B cell (primary cell): ENCODE measurements around the gene TCL1A. TPM values are rescaled to one million over a fixed set of nuclear protein-coding genes. Genes with fewer than 3 reads are reported as not detected.

ENCODE experiments used
- ATAC-seq: fragments of 200-7000 bp; cut with Tn5 transposase; one replicate; pipeline ENCODE4 v1.10.0; 2021; ENCODE audit warnings: low read depth, mild to moderate bottlenecking, moderate number of reproducible peaks, moderate library complexity
- CTCF ChIA-PET: fragments of 350-600 bp; sonication (Branson Sonifier 250); formaldehyde crosslinking; loops from one replicate; lab custom pipeline; 2021; ENCODE audit warnings: antibody characterized with exemption, inconsistent platforms; lab: Charles Lee
- POLR2A ChIA-PET: fragments of 350-600 bp; sonication (Branson Sonifier 250); formaldehyde crosslinking; loops from one replicate; lab custom pipeline; 2021; ENCODE audit warnings: antibody characterized with exemption; lab: Charles Lee
- DNase-seq: peaks from one replicate; pipeline ENCODE4 v3.0.0; 2013
- H2AFZ ChIP-seq: 2 replicates; pipeline ENCODE4 v1.6.1; 2012; ENCODE audit warnings: mild to moderate bottlenecking, low read depth, low read length; ENCODE audit not compliant: insufficient read depth, poor library complexity, severe bottlenecking
- H3K27ac ChIP-seq, 2 donors: 1 replicate in 1 of 2; 2 replicates in 1 of 2; pipeline ENCODE4 v1.5.1; 2012 to 2013; ENCODE audit warnings: low read length in 2 of 2, mild to moderate bottlenecking in 2 of 2, moderate library complexity in 1 of 2
- H3K27me3 ChIP-seq, 4 experiments: fragments of 200-600 bp in 1 of 4; sonication (generic) in 1 of 4; replicated peaks in 1 of 4; 1 replicate in 2 of 4; 2 replicates in 2 of 4; pipeline versions ENCODE4 v1.6.1 to v1.7.0; 2013 to 2016; ENCODE audit warnings: low read length in 3 of 4, mild to moderate bottlenecking in 2 of 4, mixed read lengths in 1 of 4, moderate library complexity in 1 of 4; ENCODE audit not compliant: insufficient read depth in 4 of 4, control insufficient read depth in 3 of 4; ENCODE audit errors: control extremely low read depth in 1 of 4
- H3K36me3 ChIP-seq, 2 experiments: replicated peaks in 1 of 2; 1 replicate in 1 of 2; 2 replicates in 1 of 2; pipeline versions ENCODE4 v1.6.1 to v1.7.1; 2013; ENCODE audit warnings: low read length in 1 of 2; ENCODE audit not compliant: insufficient read depth in 2 of 2, control insufficient read depth in 1 of 2; ENCODE audit errors: control extremely low read depth in 1 of 2, extremely low read depth in 1 of 2
- H3K4me1 ChIP-seq, 2 donors: fragments of 200-600 bp in 1 of 2; sonication (generic) in 1 of 2; 1 replicate in 1 of 2; 2 replicates in 1 of 2; pipeline versions ENCODE4 v1.5.1 to v1.6.1; 2013 to 2017; ENCODE audit warnings: low read length in 2 of 2; ENCODE audit not compliant: control insufficient read depth in 2 of 2, insufficient read depth in 2 of 2
- H3K4me2 ChIP-seq: replicated peaks from 2 replicates; pipeline ENCODE3; 2012; ENCODE audit warnings: mild to moderate bottlenecking, low read depth, low read length; ENCODE audit not compliant: poor library complexity, severe bottlenecking
- H3K4me3 ChIP-seq, 5 experiments: fragments of 200-600 bp in 1 of 5; sonication (generic) in 1 of 5; 1 replicate in 3 of 5; 2 replicates in 2 of 5; pipeline versions ENCODE4 v1.5.1 to v1.7.0; 2011 to 2016; ENCODE audit warnings: low read length in 4 of 5, mild to moderate bottlenecking in 4 of 5, low read depth in 2 of 5, control low read depth in 1 of 5, moderate library complexity in 1 of 5; ENCODE audit not compliant: insufficient read depth in 1 of 5; ENCODE audit errors: control extremely low read depth in 1 of 5, extremely low read depth in 1 of 5
- H3K79me2 ChIP-seq: fragments of 200-600 bp; sonication (generic); one replicate; pipeline ENCODE4 v1.6.0; 2016; ENCODE audit warnings: low read length; ENCODE audit not compliant: control insufficient read depth, insufficient read depth
- H3K9ac ChIP-seq: fragments of 200-600 bp; sonication (generic); 2 replicates; pipeline ENCODE4 v1.6.1; 2017; ENCODE audit warnings: mild to moderate bottlenecking, low read length, moderate library complexity
- H3K9me3 ChIP-seq, 3 donors: one replicate each; pipeline versions ENCODE4 v1.6.1 to v1.7.1; 2013; ENCODE audit warnings: low read length in 2 of 3; ENCODE audit not compliant: control insufficient read depth in 2 of 3, insufficient read depth in 1 of 3; ENCODE audit errors: control extremely low read depth in 1 of 3
- H4K20me1 ChIP-seq: 2 replicates; pipeline ENCODE4 v1.6.0; 2012; ENCODE audit warnings: mild to moderate bottlenecking, low read length; ENCODE audit not compliant: insufficient read depth, control insufficient read depth, poor library complexity, severe bottlenecking
- H3K27ac Mint-ChIP-seq: one replicate; pipeline ENCODE4 v1.8.0; 2021; ENCODE audit warnings: mixed read lengths
- H3K27me3 Mint-ChIP-seq: one replicate; pipeline ENCODE4 v1.8.0; 2021; ENCODE audit warnings: mixed read lengths
- H3K4me1 Mint-ChIP-seq: one replicate; pipeline ENCODE4 v1.8.0; 2021; ENCODE audit warnings: mixed read lengths
- H3K4me3 Mint-ChIP-seq: one replicate; pipeline ENCODE4 v1.8.0; 2021; ENCODE audit warnings: mixed read lengths
- H3K9me3 Mint-ChIP-seq: one replicate; pipeline ENCODE4 v1.8.0; 2022; ENCODE audit warnings: mixed read lengths; ENCODE audit not compliant: insufficient read depth
- EZH2 ChIP-seq: IDR thresholded peaks from 2 replicates; pipeline ENCODE4 v1.6.1; 2012; ENCODE audit warnings: borderline replicate concordance, low read depth, mild to moderate bottlenecking, moderate library complexity, low read length; ENCODE audit not compliant: insufficient read depth, poor library complexity, severe bottlenecking
- WGBS: methylation state at CpG from one replicate; pipeline ENCODE4 v1.1.5; 2013; ENCODE audit warnings: missing lambda C conversion rate; ENCODE audit not compliant: insufficient coverage; 5-methylcytosine and 5-hydroxymethylcytosine counted together
- intact Hi-C: fragments of 100-400 bp; cut with micrococcal nuclease; formaldehyde crosslinking; loops from one replicate; pipeline ENCODE4 v1.10.0; 2022
- polyA plus RNA-seq: library from polyadenylated mRNA; depleted of rRNA; stranded (reverse); fragments of >200 nt; gene quantifications from 2 replicates; pipeline ENCODE4 v1.2.3, GENCODE V29; 2012
- total RNA-seq, 2 donors: library from RNA; stranded (reverse); fragments of 120-200 nt in 1 of 2; gene quantifications; 1 replicate in 1 of 2; 2 replicates in 1 of 2; pipeline versions ENCODE4 v1.2.3 to v1.2.4, GENCODE V29; 2013 to 2022
- TF ChIP-seq, protein P1 (sequence below): fragments of 200-600 bp; IDR thresholded peaks from one replicate; pipeline ENCODE4 v1.8.0; 2022; ENCODE audit warnings: antibody characterized with exemption, mild to moderate bottlenecking

The TCL1A gene
- total and polyA plus RNA-seq, 2 donors (not counting 1 experiment from before 2014, with no cell fraction given) = 272 to 770 TPM

GRCh38 chr14:95691591-95691990 is 22.3 kb downstream of the TCL1A start:
- DNase-seq = no peak
- H3K79me2 ChIP-seq = peaks cover 20% of the 10 kb centered on the region
- H4K20me1 ChIP-seq = no peaks in the 10 kb centered on the region
- CTCF ChIA-PET = no interaction called here
- intact Hi-C loops = no loop called here
- H3K27me3 ChIP-seq = no peaks in the 10 kb centered on the region
- H3K27me3 Mint-ChIP-seq = peaks cover 35% of the 10 kb centered on the region
- TF ChIP-seq, protein P1, sequence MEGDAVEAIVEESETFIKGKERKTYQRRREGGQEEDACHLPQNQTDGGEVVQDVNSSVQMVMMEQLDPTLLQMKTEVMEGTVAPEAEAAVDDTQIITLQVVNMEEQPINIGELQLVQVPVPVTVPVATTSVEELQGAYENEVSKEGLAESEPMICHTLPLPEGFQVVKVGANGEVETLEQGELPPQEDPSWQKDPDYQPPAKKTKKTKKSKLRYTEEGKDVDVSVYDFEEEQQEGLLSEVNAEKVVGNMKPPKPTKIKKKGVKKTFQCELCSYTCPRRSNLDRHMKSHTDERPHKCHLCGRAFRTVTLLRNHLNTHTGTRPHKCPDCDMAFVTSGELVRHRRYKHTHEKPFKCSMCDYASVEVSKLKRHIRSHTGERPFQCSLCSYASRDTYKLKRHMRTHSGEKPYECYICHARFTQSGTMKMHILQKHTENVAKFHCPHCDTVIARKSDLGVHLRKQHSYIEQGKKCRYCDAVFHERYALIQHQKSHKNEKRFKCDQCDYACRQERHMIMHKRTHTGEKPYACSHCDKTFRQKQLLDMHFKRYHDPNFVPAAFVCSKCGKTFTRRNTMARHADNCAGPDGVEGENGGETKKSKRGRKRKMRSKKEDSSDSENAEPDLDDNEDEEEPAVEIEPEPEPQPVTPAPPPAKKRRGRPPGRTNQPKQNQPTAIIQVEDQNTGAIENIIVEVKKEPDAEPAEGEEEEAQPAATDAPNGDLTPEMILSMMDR = no peak
- TF ChIP-seq EZH2 = no peak
- 87% methylated on average over 10 of the region's 10 CpGs for WGBS
- peaks cover 59 to 64% of the 10 kb centered on the region in 2 donors for H3K4me1 ChIP-seq
- H3K9me3 Mint-ChIP-seq = no peaks in the 10 kb centered on the region
- no peak overlapping the region for H3K4me3 Mint-ChIP-seq
- ATAC-seq = no peak
- POLR2A ChIA-PET = no interaction called here
- peaks cover 0 to 7% of the 10 kb centered on the region in 2 experiments for H3K36me3 ChIP-seq
- H2AFZ ChIP-seq = no peak overlapping the region
- no peak overlapping the region for H3K4me3 ChIP-seq
- peaks cover 60% of the 10 kb centered on the region for H3K4me1 Mint-ChIP-seq
- H3K4me2 ChIP-seq = no peak overlapping the region
- H3K27ac Mint-ChIP-seq = peak overlapping the region; percentile 72
- peaks cover 0 to 16% (median 0%) of the 10 kb centered on the region in 3 donors for H3K9me3 ChIP-seq
- H3K27ac ChIP-seq = peak overlapping the region in 1 of 2 donors; percentile 48
- H3K9ac ChIP-seq = no peak overlapping the region

GRCh38 chr14:95690815-95691214 is 23.1 kb downstream of the TCL1A start:
- Histone ChIP-seq H3K4me1 (peaks cover 53 to 62% of the 10 kb centered on the region in 2 donors), H3K4me3 (no peak overlapping the region), H4K20me1 (no peaks in the 10 kb centered on the region), H3K9ac (no peak overlapping the region), H3K27ac (no peak overlapping the region), H3K9me3 (peaks cover 0 to 16% (median 0%) of the 10 kb centered on the region in 3 donors), H3K27me3 (no peaks in the 10 kb centered on the region), H2AFZ (no peak overlapping the region), H3K79me2 (peaks cover 21% of the 10 kb centered on the region), H3K4me2 (no peak overlapping the region), H3K36me3 (peaks cover 0 to 7% of the 10 kb centered on the region in 2 experiments)
- H3K4me1 Mint-ChIP-seq = peaks cover 53% of the 10 kb centered on the region
- TF ChIP-seq EZH2 = no peak
- TF ChIP-seq, protein P1 = no peak
- peaks cover 33% of the 10 kb centered on the region for H3K27me3 Mint-ChIP-seq
- WGBS = 88% methylated on average over 10 of the region's 10 CpGs
- DNase-seq = no peak
- no peak overlapping the region for H3K4me3 Mint-ChIP-seq
- POLR2A ChIA-PET = no interaction called here
- intact Hi-C loops = no loop called here
- no peaks in the 10 kb centered on the region for H3K9me3 Mint-ChIP-seq
- CTCF ChIA-PET = no interaction called here
- H3K27ac Mint-ChIP-seq = peak overlapping the region; percentile 73
- no peak for ATAC-seq
